Measurements from ENCODE around the gene TTC9B. TPM values are rescaled to one million over a fixed set of nuclear protein-coding genes. Genes with fewer than 3 reads are reported as not detected.

TTC9B gene
- total RNA-seq, 1 experiment from 2014 or later: not detected

GRCh38 chr19:40237791-40238190, 19.6 kb upstream of the TTC9B start:
- Mint-ChIP-seq H3K27me3 (ENCODE audit: low read depth) (no peaks in the 10 kb centered on the region), H3K36me3 (peaks cover 27% of the 10 kb centered on the region; the same call in 1 of the 2 replicates), H3K9me3 (no peaks in the 10 kb centered on the region), H3K4me3 (no peak overlapping the region), H3K27ac (no peak overlapping the region), H3K4me1 (no peaks in the 10 kb centered on the region)
- ATAC-seq: no peak
- no peak for TF ChIP-seq GRHL2 (CRISPR knock-in tag; IDR thresholded peaks at IDR 0.05; ENCODE audit: insufficient replicate concordance, severe bottlenecking)
- no peak for TF ChIP-seq NFATC4 (CRISPR knock-in tag; IDR thresholded peaks at IDR 0.05)
- no peak for TF ChIP-seq ZNF423 (CRISPR knock-in tag; IDR thresholded peaks at IDR 0.05)
- no peak for TF ChIP-seq ZNF138 (CRISPR knock-in tag; conservative IDR thresholded peaks at IDR 0.05)
- TF ChIP-seq ZNF532 (CRISPR knock-in tag; IDR thresholded peaks at IDR 0.05; ENCODE audit: borderline replicate concordance): no peak
- no peak for TF ChIP-seq TP53 (CRISPR knock-in tag; IDR thresholded peaks at IDR 0.05)
- no peak for TF ChIP-seq SOX15 (CRISPR knock-in tag; IDR thresholded peaks at IDR 0.05)
- no peak for TF ChIP-seq ZNF396 (CRISPR knock-in tag; IDR thresholded peaks at IDR 0.05; ENCODE audit: borderline replicate concordance)
- ChIA-PET POLR2A (no interaction called here), CTCF (no interaction called here)
- DNase-seq (ENCODE audit: low spot score): no peak

GRCh38 chr19:40236366-40236765, 18.2 kb upstream of the TTC9B start:
- ChIA-PET CTCF (interaction anchor here (0.7 to 1.8 kb wide), 6 partner anchors 10 to 97 kb away, joined by 3 to 5 read pairs (median 4); partner anchors contain the start of gene CCNP), POLR2A (no interaction called here)
- Mint-ChIP-seq H3K4me3 (no peak overlapping the region), H3K4me1 (peaks cover 12% of the 10 kb centered on the region), H3K36me3 (peaks cover 27% of the 10 kb centered on the region; the same call in 1 of the 2 replicates), H3K27me3 (ENCODE audit: low read depth) (no peaks in the 10 kb centered on the region), H3K27ac (no peak overlapping the region), H3K9me3 (no peaks in the 10 kb centered on the region)
- no peak for TF ChIP-seq CDX4 (CRISPR knock-in tag; IDR thresholded peaks at IDR 0.05; ENCODE audit: borderline replicate concordance)
- no peak for TF ChIP-seq SMAD3 (CRISPR knock-in tag; IDR thresholded peaks at IDR 0.05; ENCODE audit: borderline replicate concordance)
- TF ChIP-seq E2F1 (CRISPR knock-in tag; IDR thresholded peaks at IDR 0.05): no peak
- no peak for TF ChIP-seq PRRX2 (CRISPR knock-in tag; IDR thresholded peaks at IDR 0.05)
- no peak for TF ChIP-seq JUN (CRISPR knock-in tag; IDR thresholded peaks at IDR 0.05)
- no peak for TF ChIP-seq EMX1 (CRISPR knock-in tag; IDR thresholded peaks at IDR 0.05)
- TF ChIP-seq ELF4 (CRISPR knock-in tag; IDR thresholded peaks at IDR 0.05; ENCODE audit: low read depth): no peak
- no peak for TF ChIP-seq ZNF317 (CRISPR knock-in tag; IDR thresholded peaks at IDR 0.05; ENCODE audit: borderline replicate concordance, low read depth)
- no peak for TF ChIP-seq AFF4 (CRISPR knock-in tag; IDR thresholded peaks at IDR 0.05; ENCODE audit: borderline replicate concordance)
- no peak for TF ChIP-seq TP53 (CRISPR knock-in tag; IDR thresholded peaks at IDR 0.05)
- no peak for TF ChIP-seq STAT6 (CRISPR knock-in tag; conservative IDR thresholded peaks at IDR 0.05; ENCODE audit: low read depth)
- no peak for TF ChIP-seq ZBTB43 (CRISPR knock-in tag; IDR thresholded peaks at IDR 0.05)
- DNase-seq (ENCODE audit: low spot score) (no peak), ATAC-seq (no peak)
